Erythroblast (primary cell): ENCODE results near the gene ANGPTL3.

Experiments
- GATA1 ChIP-seq: IDR thresholded peaks from 2 replicates; pipeline ENCODE4 v1.6.1; 2011; ENCODE audit warnings: low read depth, mild to moderate bottlenecking, control low read depth, low read length, moderate library complexity
- POLR2A ChIP-seq: IDR thresholded peaks from 2 replicates; pipeline ENCODE4 v1.6.1; 2011; ENCODE audit warnings: mild to moderate bottlenecking, low read length

GRCh38 chr1:62590970-62591368, 6.4 kb upstream of the ANGPTL3 start:
- TF ChIP-seq POLR2A (no peak), GATA1 (no peak)
